Trophoblast cell (in vitro differentiated cells and primary cell): ENCODE results near the gene ARHGAP5.

ENCODE experiments used
- DNase-seq, 2 donors: peaks; one replicate each; pipeline ENCODE4 v3.0.0-alpha.2; 2016
- H2AFZ ChIP-seq: 2 replicates; pipeline ENCODE4 v1.6.1; 2013; ENCODE audit warnings: low read length, moderate library complexity, mild to moderate bottlenecking; ENCODE audit not compliant: insufficient read depth, poor library complexity
- H2AK5ac ChIP-seq: 2 replicates; pipeline ENCODE4 v1.6.1; 2013; ENCODE audit warnings: mild to moderate bottlenecking, low read length
- H2BK120ac ChIP-seq: 2 replicates; pipeline ENCODE4 v1.6.1; 2013; ENCODE audit warnings: low read length, mild to moderate bottlenecking, moderate library complexity; ENCODE audit not compliant: insufficient read depth, poor library complexity
- H2BK12ac ChIP-seq: 2 replicates; pipeline ENCODE4 v1.6.1; 2013; ENCODE audit warnings: mild to moderate bottlenecking, low read length, moderate library complexity
- H2BK5ac ChIP-seq: 2 replicates; pipeline ENCODE4 v1.6.1; 2013; ENCODE audit warnings: low read length, low read depth, moderate library complexity, mild to moderate bottlenecking; ENCODE audit not compliant: poor library complexity
- H3K14ac ChIP-seq: 2 replicates; pipeline ENCODE4 v1.6.1; 2013; ENCODE audit warnings: mild to moderate bottlenecking, low read length
- H3K18ac ChIP-seq: 2 replicates; pipeline ENCODE4 v1.6.1; 2013; ENCODE audit warnings: mild to moderate bottlenecking, low read length
- H3K23ac ChIP-seq: 2 replicates; pipeline ENCODE4 v1.6.1; 2013; ENCODE audit warnings: low read length
- H3K27ac ChIP-seq: 2 replicates; pipeline ENCODE4 v1.5.1; 2013; ENCODE audit warnings: low read depth, mild to moderate bottlenecking, inconsistent platforms, low read length, moderate library complexity
- H3K27me3 ChIP-seq: 2 replicates; pipeline ENCODE4 v1.6.1; 2013; ENCODE audit warnings: inconsistent platforms, mild to moderate bottlenecking, low read length, moderate library complexity; ENCODE audit not compliant: insufficient read depth
- H3K36me3 ChIP-seq, 2 experiments: 1 replicate in 1 of 2; 2 replicates in 1 of 2; pipeline ENCODE4 v1.6.1; 2013; ENCODE audit warnings: low read length in 2 of 2, mild to moderate bottlenecking in 2 of 2, moderate library complexity in 1 of 2; ENCODE audit not compliant: insufficient read depth in 2 of 2, control insufficient read depth in 1 of 2
- H3K4ac ChIP-seq: 2 replicates; pipeline ENCODE4 v1.6.1; 2013; ENCODE audit warnings: low read depth, mild to moderate bottlenecking, low read length, moderate library complexity
- H3K4me1 ChIP-seq, 2 experiments: 1 replicate in 1 of 2; 2 replicates in 1 of 2; pipeline ENCODE4 v1.6.1; 2013; ENCODE audit warnings: low read length in 2 of 2, mild to moderate bottlenecking in 2 of 2, moderate library complexity in 1 of 2; ENCODE audit not compliant: insufficient read depth in 2 of 2, control insufficient read depth in 1 of 2
- H3K4me2 ChIP-seq: 2 replicates; pipeline ENCODE4 v1.6.1; 2013; ENCODE audit warnings: inconsistent platforms, mild to moderate bottlenecking, low read length, moderate library complexity
- H3K4me3 ChIP-seq: 2 replicates; pipeline ENCODE4 v1.5.1; 2013; ENCODE audit warnings: mild to moderate bottlenecking, low read depth, low read length, inconsistent platforms
- H3K79me1 ChIP-seq: one replicate; pipeline ENCODE4 v1.6.1; 2013; ENCODE audit warnings: low read length
- H3K79me2 ChIP-seq: 2 replicates; pipeline ENCODE4 v1.6.1; 2013; ENCODE audit warnings: low read length, mild to moderate bottlenecking; ENCODE audit not compliant: control insufficient read depth, insufficient read depth, poor library complexity
- H3K9ac ChIP-seq: 2 replicates; pipeline ENCODE4 v1.6.1; 2013; ENCODE audit warnings: mild to moderate bottlenecking, low read length
- H3K9me3 ChIP-seq: 2 replicates; pipeline ENCODE4 v1.6.1; 2013; ENCODE audit warnings: low read depth, mild to moderate bottlenecking, control low read depth, inconsistent platforms, low read length; ENCODE audit not compliant: insufficient read depth
- H4K12ac ChIP-seq: 2 replicates; pipeline ENCODE4 v1.6.1; 2013; ENCODE audit warnings: low read depth, mild to moderate bottlenecking, low read length, moderate library complexity
- H4K8ac ChIP-seq: 2 replicates; pipeline ENCODE4 v1.6.1; 2013; ENCODE audit warnings: low read depth, mild to moderate bottlenecking, low read length, moderate library complexity
- H4K91ac ChIP-seq: one replicate; pipeline ENCODE4 v1.6.1; 2013; ENCODE audit warnings: low read depth, mild to moderate bottlenecking, low read length, moderate library complexity
- WGBS: extraction: QIAGEN DNeasy Blood & Tissue Kit; methylation state at CpG from one replicate; pipeline ENCODE4 v1.1.7; 2013; ENCODE audit warnings: missing lambda C conversion rate; ENCODE audit not compliant: insufficient read length, insufficient coverage; ENCODE audit errors: extremely low coverage; 5-methylcytosine and 5-hydroxymethylcytosine counted together

ARHGAP5 gene

DNA sequence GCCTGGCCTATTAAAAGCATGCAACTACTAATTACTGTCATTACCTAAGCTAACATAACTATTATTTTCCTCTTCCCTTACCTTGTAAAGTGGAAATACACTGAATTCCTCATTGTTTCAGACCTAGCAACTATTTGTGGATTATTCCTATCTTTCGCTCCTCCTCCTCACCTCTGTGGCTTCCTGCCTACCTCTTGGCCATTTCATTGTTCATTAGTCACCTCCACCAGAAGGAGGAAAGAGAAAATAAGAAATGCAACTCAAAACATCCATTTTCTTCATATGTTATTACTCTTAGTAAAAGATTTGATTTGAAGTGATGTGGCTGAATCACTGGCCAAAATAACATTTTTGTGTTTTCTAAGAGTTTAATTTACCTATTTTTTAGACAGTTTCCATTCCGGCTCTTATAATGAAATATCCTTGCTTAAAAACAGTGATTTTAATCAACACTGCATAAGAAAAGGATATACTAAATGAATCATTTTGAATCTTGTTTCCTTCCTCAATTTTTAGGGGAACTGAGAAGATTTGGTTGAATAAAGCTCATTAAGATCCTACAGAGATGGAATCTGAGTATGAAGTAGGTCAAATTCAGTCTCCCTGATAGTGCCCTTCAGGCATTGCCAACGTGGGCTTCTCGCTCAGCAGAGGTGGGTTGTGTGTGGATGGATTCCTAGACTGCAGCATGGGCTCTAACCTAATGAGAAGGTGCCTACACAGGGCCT lies 27.6 kb upstream of the ARHGAP5 start:
- Histone ChIP-seq H3K27ac (no peak overlapping the region), H3K9ac (no peak overlapping the region), H3K4me3 (no peak overlapping the region), H3K4me2 (no peak overlapping the region), H2BK12ac (no peak overlapping the region), H3K23ac (no peak overlapping the region), H2BK5ac (no peak overlapping the region), H3K27me3 (no peaks in the 10 kb centered on the region), H3K4me1 (no peaks in the 10 kb centered on the region), H3K79me1 (no peaks in the 10 kb centered on the region), H2BK120ac (no peak overlapping the region), H4K91ac (no peak overlapping the region), H2AFZ (no peak overlapping the region), H3K36me3 (no peaks in the 10 kb centered on the region), H2AK5ac (no peak overlapping the region), H3K9me3 (no peaks in the 10 kb centered on the region), H4K8ac (no peak overlapping the region), H3K4ac (no peak overlapping the region), H3K79me2 (no peaks in the 10 kb centered on the region), H3K14ac (no peak overlapping the region), H3K18ac (no peak overlapping the region), H4K12ac (no peak overlapping the region)
- WGBS, result no CpG with 5 or more reads among the region's 4 CpGs
- DNase-seq, result no peak

DNA sequence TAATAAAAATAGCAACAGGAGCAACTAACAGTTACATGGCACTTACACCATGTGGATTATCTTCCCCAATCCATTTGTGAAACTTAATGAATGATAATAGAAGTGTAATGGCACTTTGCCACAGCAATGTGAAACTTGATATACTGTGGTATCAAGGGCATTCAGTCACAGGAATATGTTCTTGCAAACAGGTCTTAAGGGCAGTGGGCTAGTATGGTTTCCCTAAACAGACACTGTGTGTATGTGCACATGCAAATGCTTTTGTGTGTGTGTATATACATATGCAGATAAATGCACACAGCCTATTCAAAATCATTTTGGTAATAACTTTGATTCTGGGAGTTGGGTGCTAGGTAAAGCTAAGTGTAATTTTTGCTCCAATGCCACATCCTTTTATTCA lies 26.2 kb upstream of the ARHGAP5 start:
- no peak overlapping the region for H2AK5ac ChIP-seq
- H3K27ac ChIP-seq, result no peak overlapping the region
- H3K4me3 ChIP-seq, result no peak overlapping the region
- no peaks in the 10 kb centered on the region for H3K4me1 ChIP-seq
- H2BK120ac ChIP-seq, result no peak overlapping the region
- no peak overlapping the region for H4K91ac ChIP-seq
- no peak overlapping the region for H2AFZ ChIP-seq
- H2BK5ac ChIP-seq, result no peak overlapping the region
- H3K79me1 ChIP-seq, result no peaks in the 10 kb centered on the region
- H3K4me2 ChIP-seq, result no peak overlapping the region
- H3K9me3 ChIP-seq, result no peaks in the 10 kb centered on the region
- H3K23ac ChIP-seq, result no peak overlapping the region
- no peak overlapping the region for H4K8ac ChIP-seq
- H3K79me2 ChIP-seq, result no peaks in the 10 kb centered on the region
- no peak overlapping the region for H3K18ac ChIP-seq
- H4K12ac ChIP-seq, result no peak overlapping the region
- H3K27me3 ChIP-seq, result no peaks in the 10 kb centered on the region
- H3K14ac ChIP-seq, result no peak overlapping the region
- no peak overlapping the region for H3K4ac ChIP-seq
- H2BK12ac ChIP-seq, result no peak overlapping the region
- no peak overlapping the region for H3K9ac ChIP-seq
- DNase-seq, result no peak
- H3K36me3 ChIP-seq, result no peaks in the 10 kb centered on the region

DNA sequence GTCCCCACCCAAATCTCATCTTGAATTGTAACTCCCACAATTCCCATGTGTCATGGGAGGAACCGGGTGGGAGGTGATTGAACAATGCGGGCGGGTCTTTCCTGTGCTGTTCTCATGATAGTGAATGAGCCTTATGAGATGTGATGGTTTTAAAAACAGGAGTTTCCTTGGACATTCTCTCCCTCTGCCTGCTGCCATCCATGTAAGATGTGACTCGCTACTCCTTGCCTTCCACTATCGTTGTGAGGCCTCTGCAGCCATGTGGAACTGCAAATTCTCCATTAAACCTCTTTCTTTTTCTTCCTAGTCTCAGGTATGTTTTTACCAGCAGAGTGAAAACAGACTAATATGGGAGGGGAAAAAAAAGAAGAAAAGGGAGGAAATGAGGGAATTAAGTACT lies 22.6 kb upstream of the ARHGAP5 start:
- no peaks in the 10 kb centered on the region for H3K27me3 ChIP-seq
- no peak overlapping the region for H4K91ac ChIP-seq
- no peak overlapping the region for H2BK120ac ChIP-seq
- no peak overlapping the region for H2AFZ ChIP-seq
- no peak overlapping the region for H3K18ac ChIP-seq
- H3K14ac ChIP-seq, result no peak overlapping the region
- H3K36me3 ChIP-seq, result no peaks in the 10 kb centered on the region
- no peaks in the 10 kb centered on the region for H3K4me1 ChIP-seq
- no peak overlapping the region for H4K12ac ChIP-seq
- no peaks in the 10 kb centered on the region for H3K9me3 ChIP-seq
- no peak overlapping the region for H3K4me3 ChIP-seq
- no peak overlapping the region for H2BK12ac ChIP-seq
- no peak overlapping the region for H3K9ac ChIP-seq
- H2AK5ac ChIP-seq, result no peak overlapping the region
- no peak overlapping the region for H3K23ac ChIP-seq
- WGBS, result no CpG with 5 or more reads among the region's 5 CpGs
- no peak overlapping the region for H2BK5ac ChIP-seq
- no peak overlapping the region for H3K4me2 ChIP-seq
- no peak for DNase-seq
- H3K79me1 ChIP-seq, result no peaks in the 10 kb centered on the region
- H4K8ac ChIP-seq, result no peak overlapping the region
- no peak overlapping the region for H3K27ac ChIP-seq
- H3K79me2 ChIP-seq, result no peaks in the 10 kb centered on the region
- no peak overlapping the region for H3K4ac ChIP-seq

GRCh38 chr14:32055175-32055574 lies 21.9 kb upstream of the ARHGAP5 start:
- Histone ChIP-seq H3K18ac (no peak overlapping the region), H3K27ac (no peak overlapping the region), H3K27me3 (no peaks in the 10 kb centered on the region), H2BK5ac (no peak overlapping the region), H4K8ac (no peak overlapping the region), H4K12ac (no peak overlapping the region), H2BK120ac (no peak overlapping the region), H2AFZ (no peak overlapping the region), H3K79me1 (no peaks in the 10 kb centered on the region), H3K4me3 (no peak overlapping the region), H4K91ac (no peak overlapping the region), H3K4me1 (no peaks in the 10 kb centered on the region), H3K4me2 (no peak overlapping the region), H3K79me2 (no peaks in the 10 kb centered on the region), H3K36me3 (no peaks in the 10 kb centered on the region), H3K4ac (no peak overlapping the region), H3K9me3 (no peaks in the 10 kb centered on the region), H3K14ac (no peak overlapping the region), H2AK5ac (no peak overlapping the region), H3K9ac (no peak overlapping the region), H3K23ac (no peak overlapping the region), H2BK12ac (no peak overlapping the region)
- WGBS, result no CpG with 5 or more reads among the region's 2 CpGs
- DNase-seq, result peak in 1 of 2 donors; percentile 62
